ENCODE results near the gene DERA.
"Not testable (repeated sequence)": the region's sequence is repeated elsewhere in the genome, so short reads cannot be mapped to it uniquely, and the experiment has no call there.

GRCh38 chr12:15943519-15943918, 32.4 kb downstream of the DERA start:
- TF ChIP-seq POLR2AphosphoS5, POLR2A (IDR thresholded peaks at IDR 0.05): not testable (repeated sequence)
- TF ChIP-seq, protein P1, sequence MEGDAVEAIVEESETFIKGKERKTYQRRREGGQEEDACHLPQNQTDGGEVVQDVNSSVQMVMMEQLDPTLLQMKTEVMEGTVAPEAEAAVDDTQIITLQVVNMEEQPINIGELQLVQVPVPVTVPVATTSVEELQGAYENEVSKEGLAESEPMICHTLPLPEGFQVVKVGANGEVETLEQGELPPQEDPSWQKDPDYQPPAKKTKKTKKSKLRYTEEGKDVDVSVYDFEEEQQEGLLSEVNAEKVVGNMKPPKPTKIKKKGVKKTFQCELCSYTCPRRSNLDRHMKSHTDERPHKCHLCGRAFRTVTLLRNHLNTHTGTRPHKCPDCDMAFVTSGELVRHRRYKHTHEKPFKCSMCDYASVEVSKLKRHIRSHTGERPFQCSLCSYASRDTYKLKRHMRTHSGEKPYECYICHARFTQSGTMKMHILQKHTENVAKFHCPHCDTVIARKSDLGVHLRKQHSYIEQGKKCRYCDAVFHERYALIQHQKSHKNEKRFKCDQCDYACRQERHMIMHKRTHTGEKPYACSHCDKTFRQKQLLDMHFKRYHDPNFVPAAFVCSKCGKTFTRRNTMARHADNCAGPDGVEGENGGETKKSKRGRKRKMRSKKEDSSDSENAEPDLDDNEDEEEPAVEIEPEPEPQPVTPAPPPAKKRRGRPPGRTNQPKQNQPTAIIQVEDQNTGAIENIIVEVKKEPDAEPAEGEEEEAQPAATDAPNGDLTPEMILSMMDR (IDR thresholded peaks at IDR 0.05), result not testable (repeated sequence)
